Dermis microvascular lymphatic vessel endothelial cell (primary cell): ENCODE results near the gene KCTD20. TPM values are rescaled to one million over a fixed set of nuclear protein-coding genes. Genes with fewer than 3 reads are reported as not detected.
A peak's percentile ranks its signal among the peaks of the same experiment; 100 is the strongest.
"Not testable (repeated sequence)": the region's sequence is repeated elsewhere in the genome, so short reads cannot be mapped to it uniquely, and the experiment has no call there.

Source experiments
- DNase-seq, 2 donors: peaks; one replicate each; pipeline versions ENCODE4 v3.0.0 to v3.0.0-alpha.2; 2010; ENCODE audit warnings: low read depth in 2 of 2
- total RNA-seq: library from RNA; depleted of rRNA; stranded (reverse); fragments of >200 nt; gene quantifications from 2 replicates; pipeline ENCODE4 v1.2.1, GENCODE V29; 2014

The KCTD20 gene
- total RNA-seq, 1 donor from 2014 or later: 92.0 TPM

GRCh38 chr6:36443471-36444428 lies 950 bp downstream of the KCTD20 start:
- DNase-seq: peak in 1 of 2 donors; percentile 25

GRCh38 chr6:36444470-36444869 lies 1.7 kb downstream of the KCTD20 start:
- peak; percentile 51 to 60 for DNase-seq

- no peak for DNase-seq
Measured at GRCh38 chr6:36445621-36446020, 2.8 kb downstream of the KCTD20 start.

GRCh38 chr6:36449173-36449572 lies 6.4 kb downstream of the KCTD20 start:
- DNase-seq: not testable (repeated sequence)

GRCh38 chr6:36452897-36453296 lies 10.1 kb downstream of the KCTD20 start:
- not testable (repeated sequence) for DNase-seq

- DNase-seq: no peak
Measured at GRCh38 chr6:36455486-36456027, 12.8 kb downstream of the KCTD20 start.

- no peak for DNase-seq
Measured at GRCh38 chr6:36459501-36459900, 16.7 kb downstream of the KCTD20 start.

- no peak for DNase-seq
Measured at GRCh38 chr6:36460916-36461315, 18.1 kb downstream of the KCTD20 start.

GRCh38 chr6:36461646-36462045 lies 18.8 kb downstream of the KCTD20 start:
- DNase-seq: peak in 1 of 2 donors; percentile 9

GRCh38 chr6:36463676-36464075 lies 20.9 kb downstream of the KCTD20 start:
- DNase-seq: no peak

GRCh38 chr6:36464233-36464632 lies 21.4 kb downstream of the KCTD20 start:
- no peak for DNase-seq

GRCh38 chr6:36467625-36468024 lies 24.8 kb downstream of the KCTD20 start:
- DNase-seq: no peak

GRCh38 chr6:36469148-36469661 lies 26.4 kb downstream of the KCTD20 start:
- DNase-seq: no peak

- no peak for DNase-seq
Measured at GRCh38 chr6:36469946-36470345, 27.1 kb downstream of the KCTD20 start.

GRCh38 chr6:36478051-36478526 lies 35.3 kb downstream of the KCTD20 start:
- peak in 1 of 2 donors; percentile 19 for DNase-seq

- no peak for DNase-seq
Measured at GRCh38 chr6:36479256-36479655, 36.5 kb downstream of the KCTD20 start.

- DNase-seq: not testable (repeated sequence)
Measured at GRCh38 chr6:36483326-36483725, 40.5 kb downstream of the KCTD20 start.

GRCh38 chr6:36484736-36485135 lies 41.9 kb downstream of the KCTD20 start:
- no peak for DNase-seq

GRCh38 chr6:36487698-36488097 lies 44.9 kb downstream of the KCTD20 start:
- DNase-seq: no peak

GRCh38 chr6:36488221-36488620 lies 45.4 kb downstream of the KCTD20 start:
- no peak for DNase-seq

- no peak for DNase-seq
Measured at GRCh38 chr6:36489426-36489825, 46.6 kb downstream of the KCTD20 start.

GRCh38 chr6:36491378-36491965 lies 48.7 kb downstream of the KCTD20 start:
- no peak for DNase-seq
